Ishikawa (cell line): ENCODE data around the gene SDR39U1.

Experiments
- CEBPB ChIP-seq: IDR thresholded peaks from 2 replicates; pipeline ENCODE4 v1.6.1; 2012
- CREB1 ChIP-seq: IDR thresholded peaks from 2 replicates; pipeline ENCODE4 v1.6.1; 2012; ENCODE audit warnings: low read depth
- EGR1 ChIP-seq: IDR thresholded peaks from 2 replicates; pipeline ENCODE4 v1.6.1; 2012
- EP300 ChIP-seq: IDR thresholded peaks from 2 replicates; pipeline ENCODE4 v1.6.1; 2012; ENCODE audit warnings: borderline replicate concordance
- FOXM1 ChIP-seq: IDR thresholded peaks from 2 replicates; pipeline ENCODE4 v1.6.1; 2012; ENCODE audit warnings: low read depth, borderline replicate concordance
- RAD21 ChIP-seq: IDR thresholded peaks from 2 replicates; pipeline ENCODE4 v1.6.1; 2012; ENCODE audit warnings: low read depth
- TAF1 ChIP-seq: IDR thresholded peaks from 2 replicates; pipeline ENCODE4 v1.6.1; 2012; ENCODE audit warnings: low read depth, mild to moderate bottlenecking
- TCF12 ChIP-seq: IDR thresholded peaks from 2 replicates; pipeline ENCODE4 v1.6.1; 2012; ENCODE audit warnings: low read depth
- TEAD4 ChIP-seq: IDR thresholded peaks from 2 replicates; pipeline ENCODE4 v1.6.1; 2012
- YY1 ChIP-seq: IDR thresholded peaks from 2 replicates; pipeline ENCODE4 v1.6.1; 2012; ENCODE audit warnings: low read depth
- ZBTB7A ChIP-seq: IDR thresholded peaks from 2 replicates; pipeline ENCODE4 v1.6.1; 2012; ENCODE audit warnings: low read depth
- TF ChIP-seq, protein P1 (sequence below): IDR thresholded peaks from 2 replicates; pipeline ENCODE4 v1.6.1; 2012; ENCODE audit warnings: low read depth, mild to moderate bottlenecking
- TF ChIP-seq, protein P2 (sequence below): IDR thresholded peaks from 2 replicates; pipeline ENCODE4 v1.6.1; 2012
- TF ChIP-seq, protein P3 (sequence below): IDR thresholded peaks from 2 replicates; pipeline ENCODE4 v1.6.1; 2012

DNA sequence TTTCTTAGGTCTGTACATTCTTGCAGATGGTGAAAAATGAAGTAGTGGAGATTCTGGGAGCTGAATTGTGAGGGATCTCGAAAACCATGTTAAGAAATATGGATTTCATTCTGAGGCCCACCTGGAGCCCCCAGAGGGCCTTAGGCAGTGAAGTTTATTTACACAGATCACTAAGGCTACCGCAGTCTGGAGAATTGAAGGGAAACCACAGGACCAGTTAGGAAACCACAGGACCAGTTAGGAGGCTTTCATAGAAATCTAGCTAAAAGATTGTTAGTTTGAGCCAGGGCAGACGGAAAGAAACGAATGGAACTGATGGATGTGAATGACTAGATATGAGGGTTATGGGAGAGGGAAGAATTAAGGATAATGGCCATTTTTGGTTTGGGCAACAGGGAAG lies 20.3 kb downstream of the SDR39U1 start:
- TF ChIP-seq EP300 (no peak), TAF1 (no peak), TCF12 (no peak), ZBTB7A (no peak), TEAD4 (no peak), EGR1 (no peak), CEBPB (no peak), FOXM1 (no peak), YY1 (no peak), CREB1 (no peak), RAD21 (no peak)
- TF ChIP-seq, protein P1, sequence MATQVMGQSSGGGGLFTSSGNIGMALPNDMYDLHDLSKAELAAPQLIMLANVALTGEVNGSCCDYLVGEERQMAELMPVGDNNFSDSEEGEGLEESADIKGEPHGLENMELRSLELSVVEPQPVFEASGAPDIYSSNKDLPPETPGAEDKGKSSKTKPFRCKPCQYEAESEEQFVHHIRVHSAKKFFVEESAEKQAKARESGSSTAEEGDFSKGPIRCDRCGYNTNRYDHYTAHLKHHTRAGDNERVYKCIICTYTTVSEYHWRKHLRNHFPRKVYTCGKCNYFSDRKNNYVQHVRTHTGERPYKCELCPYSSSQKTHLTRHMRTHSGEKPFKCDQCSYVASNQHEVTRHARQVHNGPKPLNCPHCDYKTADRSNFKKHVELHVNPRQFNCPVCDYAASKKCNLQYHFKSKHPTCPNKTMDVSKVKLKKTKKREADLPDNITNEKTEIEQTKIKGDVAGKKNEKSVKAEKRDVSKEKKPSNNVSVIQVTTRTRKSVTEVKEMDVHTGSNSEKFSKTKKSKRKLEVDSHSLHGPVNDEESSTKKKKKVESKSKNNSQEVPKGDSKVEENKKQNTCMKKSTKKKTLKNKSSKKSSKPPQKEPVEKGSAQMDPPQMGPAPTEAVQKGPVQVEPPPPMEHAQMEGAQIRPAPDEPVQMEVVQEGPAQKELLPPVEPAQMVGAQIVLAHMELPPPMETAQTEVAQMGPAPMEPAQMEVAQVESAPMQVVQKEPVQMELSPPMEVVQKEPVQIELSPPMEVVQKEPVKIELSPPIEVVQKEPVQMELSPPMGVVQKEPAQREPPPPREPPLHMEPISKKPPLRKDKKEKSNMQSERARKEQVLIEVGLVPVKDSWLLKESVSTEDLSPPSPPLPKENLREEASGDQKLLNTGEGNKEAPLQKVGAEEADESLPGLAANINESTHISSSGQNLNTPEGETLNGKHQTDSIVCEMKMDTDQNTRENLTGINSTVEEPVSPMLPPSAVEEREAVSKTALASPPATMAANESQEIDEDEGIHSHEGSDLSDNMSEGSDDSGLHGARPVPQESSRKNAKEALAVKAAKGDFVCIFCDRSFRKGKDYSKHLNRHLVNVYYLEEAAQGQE: no peak
- TF ChIP-seq, protein P2, sequence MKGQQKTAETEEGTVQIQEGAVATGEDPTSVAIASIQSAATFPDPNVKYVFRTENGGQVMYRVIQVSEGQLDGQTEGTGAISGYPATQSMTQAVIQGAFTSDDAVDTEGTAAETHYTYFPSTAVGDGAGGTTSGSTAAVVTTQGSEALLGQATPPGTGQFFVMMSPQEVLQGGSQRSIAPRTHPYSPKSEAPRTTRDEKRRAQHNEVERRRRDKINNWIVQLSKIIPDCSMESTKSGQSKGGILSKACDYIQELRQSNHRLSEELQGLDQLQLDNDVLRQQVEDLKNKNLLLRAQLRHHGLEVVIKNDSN: no peak
- TF ChIP-seq, protein P3, sequence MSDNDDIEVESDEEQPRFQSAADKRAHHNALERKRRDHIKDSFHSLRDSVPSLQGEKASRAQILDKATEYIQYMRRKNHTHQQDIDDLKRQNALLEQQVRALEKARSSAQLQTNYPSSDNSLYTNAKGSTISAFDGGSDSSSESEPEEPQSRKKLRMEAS: no peak
